Suppressor macrophage treated with lipopolysaccharide for 4 hours (primary cell): Measurements from ENCODE around the gene HES2.
"Not testable (repeated sequence)": the region's sequence is repeated elsewhere in the genome, so short reads cannot be mapped to it uniquely, and the experiment has no call there.

ENCODE experiments used
- DNase-seq: peaks from one replicate; pipeline ENCODE4 v3.0.0-alpha.2; 2020

Gene HES2

DNA sequence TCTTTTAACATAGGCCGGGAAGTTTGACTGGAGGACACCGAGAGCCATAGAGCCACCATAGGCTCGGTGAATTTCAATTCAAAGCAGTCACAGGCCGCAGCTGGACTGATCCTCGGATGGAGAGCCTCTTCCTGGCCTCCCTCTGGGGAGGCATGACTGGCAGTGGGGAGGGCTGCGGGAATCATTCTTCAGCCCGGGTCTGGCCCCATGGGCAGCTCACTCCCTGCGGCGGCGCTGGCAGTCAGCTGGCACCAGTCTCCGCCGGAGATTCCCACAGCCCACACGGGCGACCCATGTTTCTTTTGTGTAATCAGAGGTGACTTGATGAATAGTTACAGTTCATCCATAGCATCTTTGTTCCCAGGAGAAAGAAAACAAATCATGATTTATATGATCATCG is 15.4 kb upstream of the HES2 start:
- no peak for DNase-seq

DNA sequence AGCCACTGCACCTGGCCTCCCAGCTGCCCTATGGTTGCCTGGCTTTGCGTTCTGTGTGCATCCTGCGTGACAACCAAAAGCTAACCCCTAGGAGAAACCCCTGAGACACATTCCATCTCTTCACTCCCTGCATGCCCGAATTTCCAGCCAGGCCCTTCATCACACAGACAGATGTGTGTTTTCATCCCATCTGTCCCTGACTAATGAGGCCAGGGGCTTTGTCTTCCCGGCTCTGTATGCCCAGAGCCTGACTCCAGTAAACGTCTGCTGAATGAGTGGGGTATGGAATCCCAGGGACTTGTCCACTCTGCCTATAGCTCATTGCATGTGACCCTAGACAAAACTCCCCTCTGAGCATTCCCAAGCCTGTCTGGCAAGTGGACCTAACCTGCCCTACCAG is 14.5 kb upstream of the HES2 start:
- no peak for DNase-seq

DNA sequence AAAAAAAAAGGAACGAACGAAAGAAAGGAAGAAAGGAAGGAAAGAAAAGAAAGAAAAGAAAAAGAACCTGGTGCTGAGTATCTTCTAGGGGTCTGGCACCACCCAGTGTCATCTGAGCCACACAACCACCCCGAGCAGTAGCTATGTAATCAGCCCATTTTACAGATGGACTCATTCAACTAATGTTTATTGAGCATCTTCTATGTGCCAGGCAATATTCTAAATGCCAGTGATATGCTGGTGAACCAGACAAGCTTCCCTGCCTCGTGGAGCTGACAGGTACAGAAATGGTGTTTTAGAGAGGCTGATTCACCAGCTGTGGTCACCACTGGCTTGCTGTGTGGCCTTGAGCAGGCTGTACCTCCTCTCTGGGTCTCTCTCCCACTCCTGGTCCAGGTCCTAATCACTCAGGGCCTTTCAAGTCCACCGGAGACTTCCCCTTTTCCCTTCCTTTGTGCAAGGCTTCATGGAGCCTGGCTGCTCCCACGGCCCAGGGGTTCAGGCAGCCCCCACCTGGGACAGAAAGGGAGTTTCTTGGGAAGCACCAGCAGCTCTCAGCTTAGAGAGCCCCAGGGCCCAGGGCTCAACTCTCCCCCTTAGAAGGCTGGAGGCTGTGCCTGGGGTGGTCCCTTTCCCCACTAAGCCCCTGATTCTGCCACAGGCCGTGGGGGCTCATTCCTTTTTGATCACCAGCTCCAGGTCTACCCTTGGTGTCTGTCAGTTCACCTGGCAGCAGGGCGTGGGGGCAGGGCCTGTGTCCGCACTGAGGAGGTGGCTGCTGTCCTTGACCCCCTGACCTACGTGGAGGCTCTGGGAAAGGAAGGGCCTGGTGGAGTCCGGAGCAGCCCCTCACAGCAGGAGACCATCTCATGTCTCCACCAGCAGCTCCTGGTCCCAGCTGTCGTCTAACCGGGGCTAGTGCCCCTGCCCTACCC is 12.2 kb upstream of the HES2 start:
- not testable (repeated sequence) for DNase-seq

DNA sequence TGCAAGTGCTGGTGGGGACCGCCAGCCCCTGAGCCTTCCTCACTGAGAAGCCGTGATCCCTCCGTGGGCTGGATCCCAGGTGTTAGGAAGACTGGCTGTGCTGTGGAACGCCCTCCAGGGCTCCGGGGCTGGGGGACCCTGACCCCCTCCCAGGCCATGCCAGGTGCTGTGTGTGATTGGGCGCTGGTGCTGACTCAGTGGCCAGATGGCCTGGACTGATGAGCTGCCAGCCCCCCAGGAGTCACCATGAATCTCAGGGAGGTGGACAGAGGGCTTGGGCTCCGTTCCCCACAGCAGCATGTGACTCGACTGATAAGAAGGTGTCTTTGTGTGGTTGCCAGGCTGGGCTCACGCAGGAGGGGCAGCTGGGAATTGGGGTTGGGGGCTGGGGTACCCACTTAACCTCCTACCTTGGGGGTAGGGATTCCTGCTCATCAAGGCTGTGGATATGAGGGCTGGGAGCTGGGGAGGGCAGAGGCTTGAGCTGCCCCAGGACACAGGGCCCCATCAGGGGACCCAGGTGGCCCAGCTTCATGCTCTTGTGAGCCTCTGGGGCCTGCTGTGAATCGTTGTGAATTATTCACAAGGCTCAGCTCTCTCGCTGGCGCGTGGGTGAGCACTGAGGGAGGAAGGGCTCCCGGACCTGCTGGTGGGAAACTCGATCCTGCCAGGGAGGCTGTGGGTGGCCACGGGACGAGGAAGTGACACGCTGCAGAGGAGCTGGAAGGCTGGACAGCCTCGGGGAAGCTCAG is 10.1 kb upstream of the HES2 start:
- DNase-seq: peak; percentile 25

DNA sequence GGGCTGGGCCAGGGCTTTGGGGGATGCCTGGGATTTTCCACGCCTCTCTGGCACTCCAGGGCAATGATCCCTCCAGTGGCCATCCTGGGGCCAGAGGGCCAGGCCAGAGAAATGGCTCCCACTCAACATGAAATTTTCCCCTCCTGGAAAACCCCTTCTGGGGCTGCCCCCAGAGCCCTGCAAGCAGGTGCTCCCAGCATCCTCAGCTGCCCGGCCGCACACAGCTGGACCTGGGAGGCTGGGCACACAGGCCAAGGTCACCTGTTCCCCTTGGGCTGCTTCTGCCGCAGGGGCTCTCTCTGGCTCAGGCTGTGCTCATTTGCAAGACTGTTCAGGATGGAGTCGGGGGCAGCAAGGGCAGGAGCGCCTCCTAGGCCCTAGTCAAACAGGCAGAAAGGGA is 8.7 kb upstream of the HES2 start:
- not testable (repeated sequence) for DNase-seq

DNA sequence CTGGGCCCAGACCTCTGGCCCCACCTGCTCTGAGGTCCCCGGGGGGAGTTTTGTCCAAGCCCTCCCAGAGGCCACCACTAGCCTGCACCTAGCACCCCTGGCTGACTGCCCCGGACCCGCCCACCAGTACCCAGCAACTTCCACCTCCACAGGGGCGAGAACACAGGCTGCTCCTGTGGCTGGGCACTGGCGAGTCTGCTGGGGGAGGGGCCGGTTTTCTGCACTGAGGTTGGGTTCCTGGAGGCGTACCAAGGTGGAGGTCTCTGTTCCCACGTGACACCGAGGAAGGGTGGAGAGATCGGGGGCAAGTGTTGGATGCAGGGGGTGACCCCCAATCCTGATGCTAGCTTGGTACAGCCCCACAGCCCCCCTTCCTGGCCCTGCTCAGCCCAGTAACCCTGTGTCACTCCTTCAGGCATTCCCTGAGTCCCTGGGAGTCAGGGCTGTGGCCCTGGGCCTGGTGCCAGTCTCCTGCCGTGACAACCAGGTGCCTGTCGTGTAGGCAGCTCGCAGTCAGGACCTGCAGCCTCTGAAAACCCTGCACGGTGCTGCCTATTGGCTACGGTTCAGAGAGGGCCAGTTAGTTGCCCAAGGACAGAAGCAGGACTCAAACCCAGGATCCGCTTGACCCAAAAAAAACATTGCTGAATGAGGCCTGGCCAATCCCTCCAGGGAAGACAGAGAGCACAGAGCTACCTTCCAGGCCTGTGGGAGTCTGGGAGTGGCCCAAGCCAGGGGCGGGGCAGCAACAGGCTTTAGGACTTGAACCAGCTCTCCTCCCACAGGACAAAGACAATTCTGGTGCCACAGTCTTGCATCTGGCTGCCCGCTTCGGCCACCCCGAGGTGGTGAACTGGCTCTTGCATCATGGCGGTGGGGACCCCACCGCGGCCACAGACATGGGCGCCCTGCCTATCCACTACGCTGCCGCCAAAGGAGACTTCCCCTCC is 8.0 kb upstream of the HES2 start:
- DNase-seq: no peak

DNA sequence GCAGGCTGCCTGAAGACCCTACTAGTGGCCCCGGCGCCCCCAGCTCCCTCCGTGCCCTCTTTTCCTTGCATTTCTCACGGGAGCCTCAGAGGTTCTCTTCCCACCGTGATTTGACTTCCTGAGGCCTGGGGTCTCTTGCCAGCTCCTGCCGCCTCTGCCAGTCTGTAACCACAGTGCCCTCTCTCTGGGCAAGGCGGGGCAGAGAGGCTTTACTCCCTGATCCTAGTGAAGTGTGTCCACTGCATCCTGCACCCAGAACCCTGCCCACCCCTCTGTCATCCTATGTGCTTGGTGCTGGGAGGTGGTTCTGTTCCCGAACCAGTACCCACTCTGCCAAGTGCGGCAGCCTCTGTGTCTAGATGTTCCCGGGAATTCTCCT is 7.2 kb upstream of the HES2 start:
- no peak for DNase-seq

DNA sequence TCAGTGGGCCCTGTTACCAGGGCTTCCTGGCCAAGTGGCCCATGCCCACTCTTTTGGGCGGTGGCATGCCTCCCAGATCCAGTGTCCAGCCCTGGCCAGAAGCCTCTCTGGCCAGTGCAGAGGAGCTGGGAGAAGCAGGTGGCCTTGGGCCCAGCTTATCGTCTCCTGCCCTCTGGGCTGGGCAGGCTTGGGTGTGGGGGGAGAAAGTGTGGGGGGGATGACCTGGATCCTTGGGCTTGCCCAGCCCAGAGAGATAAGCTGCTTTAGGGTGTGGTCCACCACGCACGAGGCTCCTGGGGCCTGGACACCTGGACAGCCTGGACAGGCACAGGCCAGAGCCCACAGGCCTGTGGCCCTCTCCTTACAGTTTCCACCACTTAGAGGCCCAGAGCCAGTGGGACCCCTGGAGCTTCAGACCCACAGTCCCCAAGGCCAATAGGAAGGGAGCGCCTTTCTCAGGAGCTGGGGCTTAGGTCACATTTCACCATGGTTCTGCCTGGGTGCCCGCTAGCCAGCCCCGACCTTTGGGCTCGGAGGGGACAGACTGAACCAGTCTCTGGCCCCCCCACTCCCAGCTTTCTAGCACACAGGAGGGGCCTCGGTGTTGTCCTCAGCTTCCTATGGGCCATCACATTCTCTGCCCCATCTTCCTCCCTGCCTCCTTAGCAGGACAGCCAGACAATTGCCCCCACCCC is 6.7 kb upstream of the HES2 start:
- DNase-seq: no peak

DNA sequence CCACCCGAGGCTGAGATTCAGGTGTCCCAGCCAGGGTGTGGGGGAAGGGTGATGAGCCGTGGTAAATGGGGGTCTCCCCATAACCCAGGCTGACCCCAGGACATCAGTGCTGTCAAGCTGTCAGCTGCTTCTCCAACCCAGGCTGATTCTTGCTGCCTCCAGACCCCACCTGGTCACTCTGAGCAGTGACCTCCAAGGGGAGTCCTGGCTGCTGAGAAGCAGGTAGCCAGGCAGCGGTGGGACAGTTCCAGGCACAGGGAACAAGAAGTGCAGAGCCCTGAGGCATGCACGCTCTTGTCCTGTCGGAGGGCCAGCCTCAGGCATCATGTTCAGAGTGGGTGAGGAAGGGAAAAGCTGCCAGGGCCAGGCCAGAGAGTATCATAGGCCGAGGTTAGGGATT is 5.9 kb upstream of the HES2 start:
- no peak for DNase-seq

DNA sequence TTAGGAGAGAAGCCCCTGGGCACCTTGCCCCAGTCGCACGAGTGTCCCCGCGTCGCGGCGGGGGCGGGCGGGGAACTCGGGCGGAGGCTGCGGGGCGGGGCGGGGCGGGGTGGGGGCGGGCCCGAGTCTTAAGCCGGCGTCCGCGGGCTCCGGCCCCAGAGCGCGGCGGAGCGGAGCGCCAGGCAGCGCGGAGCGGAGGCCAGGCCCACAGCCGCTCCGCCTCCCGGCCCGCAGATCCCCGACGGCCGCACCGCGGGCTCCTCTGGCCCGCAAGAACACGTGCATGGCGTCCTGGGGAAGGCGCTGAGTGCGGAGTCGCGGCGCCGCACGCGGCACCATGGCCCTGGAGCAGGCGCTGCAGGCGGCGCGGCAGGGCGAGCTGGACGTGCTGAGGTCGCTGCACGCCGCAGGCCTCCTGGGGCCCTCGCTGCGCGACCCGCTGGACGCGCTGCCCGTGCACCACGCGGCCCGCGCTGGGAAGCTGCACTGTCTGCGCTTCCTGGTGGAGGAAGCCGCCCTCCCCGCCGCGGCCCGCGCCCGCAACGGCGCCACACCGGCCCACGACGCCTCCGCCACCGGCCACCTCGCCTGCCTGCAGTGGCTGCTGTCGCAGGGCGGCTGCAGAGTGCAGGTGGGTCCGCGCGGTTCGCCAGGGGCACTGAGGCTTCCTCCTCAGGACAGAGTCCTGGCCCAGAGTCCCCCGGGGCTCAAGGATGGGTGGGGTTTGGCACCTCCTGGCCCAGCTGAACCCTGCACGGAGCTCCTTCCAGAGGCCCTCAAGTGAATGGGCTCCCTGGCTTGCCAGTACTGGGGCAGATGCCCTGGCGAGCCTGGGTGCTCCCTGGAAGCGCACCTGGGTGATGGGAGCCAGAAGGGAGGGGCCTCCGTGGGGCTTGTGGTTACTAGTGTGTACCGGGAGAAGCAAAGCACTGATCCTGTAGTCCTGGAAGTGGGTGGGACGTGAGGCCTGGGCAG is 5.2 kb upstream of the HES2 start, which contains the start of gene ESPN:
ESPN (plus strand) TSS at position 158 of the 975 bp plus-strand sequence; CDS start at position 338, 180 bp downstream.
- DNase-seq: no peak

DNA sequence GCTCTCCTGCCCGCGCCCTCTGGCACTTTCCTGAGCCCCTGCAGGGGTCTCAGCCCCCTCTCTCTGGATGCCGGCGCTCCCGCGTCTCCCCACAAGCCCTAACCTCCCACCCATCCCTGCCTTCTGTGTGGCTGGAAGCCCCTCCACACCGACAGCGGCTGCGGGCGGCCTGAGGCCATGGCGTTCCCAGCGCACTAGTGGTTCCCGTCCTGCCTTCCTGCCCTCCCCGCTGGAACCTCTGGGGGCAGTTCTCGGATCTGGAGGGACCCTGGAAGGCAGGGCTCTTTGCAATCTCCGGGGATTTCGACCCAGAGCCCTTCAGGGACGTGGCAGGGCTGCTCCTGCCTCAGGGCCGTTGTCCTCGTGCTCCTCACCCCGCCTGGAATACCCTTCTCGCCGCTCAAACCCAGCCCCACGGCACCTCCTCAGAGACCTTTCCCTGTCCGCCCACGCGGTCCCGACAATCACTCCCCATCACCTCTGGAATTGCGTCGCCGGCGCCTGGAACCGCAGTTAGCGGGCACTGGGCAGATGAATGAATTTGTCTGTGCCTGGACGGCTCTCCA is 4.4 kb upstream of the HES2 start:
- DNase-seq: no peak

DNA sequence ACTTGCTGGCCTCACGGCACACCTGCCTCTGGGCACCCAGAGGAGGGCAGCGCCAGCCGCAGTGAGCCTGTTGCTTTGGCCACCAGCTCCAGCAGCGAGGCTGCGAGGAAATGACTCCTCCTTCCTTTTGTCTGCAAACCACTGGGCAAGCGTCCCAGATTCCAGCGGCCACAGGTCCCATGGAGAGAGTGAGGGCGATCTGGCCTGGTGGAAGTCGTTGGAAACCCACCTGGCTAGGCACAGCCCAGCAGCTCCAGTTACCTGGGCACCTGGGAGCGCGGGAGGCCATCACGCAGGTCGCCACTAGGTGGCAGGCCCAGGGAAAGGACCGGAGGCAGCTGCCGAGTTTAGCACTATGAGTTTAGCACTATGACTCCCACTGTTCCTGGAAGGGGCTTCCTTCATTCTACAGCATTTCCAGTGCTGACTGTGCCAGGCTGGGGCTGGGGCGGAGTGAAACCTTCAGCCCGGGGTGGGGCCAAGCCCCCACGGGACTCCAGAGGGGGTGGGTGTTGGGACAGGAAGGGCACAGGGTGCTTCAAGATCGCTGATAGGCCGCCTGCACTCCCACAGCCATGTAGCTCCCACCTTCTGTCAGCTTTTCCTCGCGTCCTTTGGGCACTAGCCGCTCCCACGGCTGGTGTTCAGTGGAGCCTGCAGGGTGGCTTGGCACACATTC is 3.7 kb upstream of the HES2 start:
- no peak for DNase-seq

DNA sequence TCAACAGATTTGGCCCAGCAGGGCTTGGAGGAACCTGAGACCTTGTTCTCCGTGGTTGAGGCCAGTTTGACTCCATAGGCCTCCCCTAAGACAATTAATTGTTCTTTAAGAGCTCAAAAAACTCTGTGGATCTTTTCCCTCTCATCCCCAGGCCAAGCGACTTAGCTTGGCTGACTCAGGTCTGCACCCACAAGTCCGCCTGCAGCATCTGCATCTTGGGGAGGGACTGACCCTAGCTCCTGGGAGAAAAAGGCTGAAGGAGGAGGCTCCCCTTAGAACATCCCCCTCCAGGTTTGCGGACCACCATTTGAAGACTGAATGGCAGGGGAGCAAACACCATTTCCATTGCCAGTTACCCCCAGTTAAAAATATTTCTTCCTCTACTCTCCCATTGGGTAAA is 1.5 kb upstream of the HES2 start:
- no peak for DNase-seq

DNA sequence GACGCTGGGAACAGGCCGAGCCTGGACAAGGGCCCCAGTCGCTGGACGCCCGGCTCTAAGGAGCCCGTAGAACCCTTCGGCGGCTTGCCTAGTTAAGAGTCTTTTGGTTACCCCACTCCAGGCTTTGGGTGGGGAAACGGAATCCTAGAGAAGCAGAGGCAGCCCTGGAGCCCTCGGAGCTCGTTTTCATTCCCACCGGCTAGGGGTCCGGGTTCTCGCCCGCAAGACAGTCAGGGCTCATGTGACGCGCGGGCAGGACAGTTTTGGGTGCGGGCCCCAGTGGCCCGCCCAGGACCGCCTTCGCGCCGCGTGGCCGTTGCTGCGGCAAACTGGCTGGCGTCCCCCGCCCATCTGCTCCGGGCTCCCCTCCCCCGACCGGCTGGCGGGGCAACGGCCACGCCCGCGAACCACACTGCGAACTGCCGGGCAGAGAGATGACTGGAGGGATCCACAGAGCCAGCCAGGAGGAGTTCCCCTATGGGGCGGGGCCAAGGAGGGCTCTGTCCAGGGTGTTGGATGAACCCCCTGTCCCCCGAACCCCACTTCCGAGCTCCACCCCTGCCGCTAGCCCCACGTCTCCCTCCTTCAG is 829 bp upstream of the HES2 start:
- no peak for DNase-seq

DNA sequence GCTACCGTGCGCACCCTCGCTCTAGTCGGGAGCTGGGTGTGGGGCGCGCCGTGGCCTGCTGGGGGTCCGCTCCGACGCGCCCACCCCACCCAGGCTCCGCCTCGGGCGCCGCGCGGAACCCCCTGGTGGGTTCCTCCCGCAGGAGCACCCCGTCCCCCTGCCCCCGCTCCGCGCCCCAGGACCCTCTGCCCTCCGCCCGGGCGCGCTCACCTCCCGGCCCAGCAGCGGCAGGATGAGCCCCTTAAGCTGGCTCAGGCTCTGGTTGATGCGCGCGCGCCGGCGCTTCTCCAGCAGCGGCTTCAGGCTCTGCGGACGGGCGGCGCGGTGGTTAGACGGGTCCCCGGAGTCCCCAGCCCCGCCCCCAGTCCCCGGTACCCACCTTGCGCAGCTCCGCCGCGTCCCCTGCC is 319 bp downstream of the HES2 start:
- DNase-seq: no peak

DNA sequence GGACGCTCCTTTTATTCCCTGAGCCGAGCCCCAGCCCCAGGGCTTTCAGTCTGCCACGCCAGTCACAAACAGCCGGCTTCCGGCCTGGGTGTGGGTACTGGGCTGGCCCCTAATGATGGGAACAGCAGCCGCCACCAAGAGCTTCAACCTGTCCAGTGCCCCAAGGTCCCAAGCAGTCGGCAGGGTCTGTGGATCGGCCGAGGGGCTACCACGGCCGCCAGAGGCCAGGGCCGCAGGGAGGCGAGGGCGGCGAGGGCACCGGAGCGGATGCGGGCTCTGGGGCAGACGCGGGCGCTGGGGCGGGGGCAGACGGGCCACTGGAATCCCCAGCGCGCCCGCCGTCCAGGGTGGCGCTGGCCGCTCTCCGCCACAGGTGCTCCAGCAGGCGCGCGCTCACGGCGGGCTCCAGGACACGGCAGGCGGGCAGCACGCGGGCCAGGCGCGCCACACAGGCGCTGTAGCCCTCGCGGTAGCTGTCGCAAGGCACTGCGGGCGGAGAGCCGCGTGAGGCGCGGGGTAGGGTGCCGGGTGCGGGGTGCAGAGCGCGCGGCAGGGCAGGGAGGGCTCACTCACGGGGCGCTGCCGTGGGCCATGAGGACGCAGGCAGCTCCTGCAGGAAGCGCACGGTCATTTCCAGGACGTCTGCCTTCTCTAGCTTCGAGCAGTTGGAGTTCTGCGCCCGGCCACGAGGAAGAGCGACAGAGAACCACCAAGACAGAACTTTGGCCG is 887 bp downstream of the HES2 start:
- no peak for DNase-seq

DNA sequence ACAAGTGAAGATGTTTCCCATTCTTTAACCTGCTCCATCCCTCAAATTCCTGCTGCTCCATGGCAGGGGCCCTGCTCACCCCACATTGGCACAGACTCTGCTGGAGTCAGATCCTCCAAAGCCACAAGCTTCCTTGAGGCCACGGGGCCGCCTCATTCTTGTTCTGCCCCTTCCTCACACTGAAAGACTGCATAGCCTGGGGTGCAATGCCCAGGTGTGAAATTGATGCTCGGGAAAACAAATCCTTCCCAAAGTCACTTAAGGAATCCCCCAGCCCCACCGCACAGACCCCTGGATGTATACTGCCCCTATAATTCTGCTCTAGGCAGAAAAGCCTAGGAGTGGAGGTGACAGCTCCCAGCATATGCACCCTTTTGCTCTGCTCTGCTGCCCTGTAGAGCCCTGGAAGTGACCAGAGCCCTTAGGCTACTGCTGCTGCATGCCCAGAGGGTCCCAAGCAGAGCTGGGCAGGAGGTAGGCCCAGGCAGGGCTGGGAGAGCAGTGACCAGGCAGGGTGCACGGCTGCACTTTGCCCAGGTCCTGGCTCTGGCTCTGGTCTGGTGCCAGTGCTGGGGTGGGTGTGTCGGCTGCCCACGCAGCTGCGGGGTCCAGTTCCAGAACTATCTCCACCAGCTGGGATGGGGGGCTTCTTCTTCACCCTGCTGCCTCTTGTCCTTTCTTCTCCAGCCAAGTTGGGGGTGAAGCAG is 1.6 kb downstream of the HES2 start:
- no peak for DNase-seq

DNA sequence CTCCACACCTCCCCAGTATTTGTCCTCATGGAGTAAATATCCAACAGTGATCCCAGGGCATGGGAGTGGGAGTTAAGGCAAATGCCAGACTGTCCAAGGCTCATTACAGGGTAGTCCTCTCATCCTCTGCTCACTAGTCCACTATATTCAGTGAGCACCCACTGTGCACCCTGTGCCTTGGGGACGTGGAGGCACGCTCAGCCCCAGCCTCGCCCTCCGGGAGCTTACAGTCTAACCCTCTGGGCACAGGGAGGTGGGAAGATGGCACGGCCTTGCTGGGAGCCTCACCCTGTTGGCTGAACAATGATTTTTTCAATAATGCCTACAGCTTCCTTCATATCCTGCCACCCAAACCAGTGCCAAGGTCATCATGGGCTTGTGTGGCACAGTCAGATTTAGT is 2.8 kb downstream of the HES2 start:
- no peak for DNase-seq
